Occipital lobe (tissue), 2 donors: ENCODE measurements around the gene GRIK4. TPM values are rescaled to one million over a fixed set of nuclear protein-coding genes. Genes with fewer than 3 reads are reported as not detected.

ENCODE experiments used
- DNase-seq: peaks from one replicate; lab custom pipeline; 2025; lab: John Stamatoyannopoulos, UW
- total RNA-seq: library from RNA; depleted of rRNA; stranded (reverse); fragments of >200 nt; gene quantifications from one replicate; pipeline ENCODE4 v1.2.3, GENCODE V29; 2014

The GRIK4 gene
- total RNA-seq, 1 donor from 2014 or later: 2.3 TPM

GRCh38 chr11:120832481-120833238, 321.1 kb downstream of the GRIK4 start:
- DNase-seq: no peak

- DNase-seq: no peak
Observed at GRCh38 chr11:120834686-120835210, 323.2 kb downstream of the GRIK4 start.

GRCh38 chr11:120835601-120836228, 324.2 kb downstream of the GRIK4 start:
- DNase-seq: no peak

- no peak for DNase-seq
Observed at GRCh38 chr11:120837696-120838095, 326.1 kb downstream of the GRIK4 start.

GRCh38 chr11:120839201-120839600, 327.7 kb downstream of the GRIK4 start:
- no peak for DNase-seq

- DNase-seq: no peak
Observed at GRCh38 chr11:120839846-120840402, 328.4 kb downstream of the GRIK4 start.

- no peak for DNase-seq
Observed at GRCh38 chr11:120840661-120841060, 329.1 kb downstream of the GRIK4 start.

- DNase-seq: no peak
Observed at GRCh38 chr11:120841074-120841473, 329.5 kb downstream of the GRIK4 start.

- DNase-seq: no peak
Observed at GRCh38 chr11:120842195-120842594, 330.6 kb downstream of the GRIK4 start.

GRCh38 chr11:120853435-120853834, 341.9 kb downstream of the GRIK4 start:
- DNase-seq: no peak

GRCh38 chr11:120854988-120855387, 343.4 kb downstream of the GRIK4 start:
- DNase-seq: no peak

- no peak for DNase-seq
Observed at GRCh38 chr11:120857508-120857907, 346.0 kb downstream of the GRIK4 start.

GRCh38 chr11:120858740-120859139, 347.2 kb downstream of the GRIK4 start:
- no peak for DNase-seq

GRCh38 chr11:120859552-120860295, 348.2 kb downstream of the GRIK4 start:
- DNase-seq: no peak

- no peak for DNase-seq
Observed at GRCh38 chr11:120863359-120863758, 351.8 kb downstream of the GRIK4 start.

GRCh38 chr11:120867024-120867423, 355.5 kb downstream of the GRIK4 start:
- no peak for DNase-seq

GRCh38 chr11:120867531-120867930, 356.0 kb downstream of the GRIK4 start:
- no peak for DNase-seq

- DNase-seq: no peak
Observed at GRCh38 chr11:120867988-120868387, 356.4 kb downstream of the GRIK4 start.

- no peak for DNase-seq
Observed at GRCh38 chr11:120869097-120869496, 357.5 kb downstream of the GRIK4 start.

- no peak for DNase-seq
Observed at GRCh38 chr11:120869516-120870011, 358.0 kb downstream of the GRIK4 start.

GRCh38 chr11:120871194-120871593, 359.6 kb downstream of the GRIK4 start:
- DNase-seq: no peak

- no peak for DNase-seq
Observed at GRCh38 chr11:120871924-120872323, 360.4 kb downstream of the GRIK4 start.
